Measurements from ENCODE around the gene FAM20A. TPM values are rescaled to one million over a fixed set of nuclear protein-coding genes. Genes with fewer than 3 reads are reported as not detected.
"Not testable (repeated sequence)": the region's sequence is repeated elsewhere in the genome, so short reads cannot be mapped to it uniquely, and the experiment has no call there.

FAM20A gene
- total RNA-seq, 1 donor from 2014 or later: 5.2 TPM

GRCh38 chr17:68501074-68501473 is 100.1 kb downstream of the FAM20A start:
- no peak overlapping the region for H3K27ac ChIP-seq (ENCODE audit: low read depth, low read length)
- no peak overlapping the region for H3K9ac ChIP-seq (ENCODE audit: low read depth in 1 of 3, low read length in 3 of 3)
- H3K9me3 ChIP-seq (ENCODE audit: control insufficient read depth in 3 of 3, low read length in 3 of 3): no peaks in the 10 kb centered on the region
- H3K27me3 ChIP-seq (ENCODE audit: control insufficient read depth in 3 of 3, insufficient read depth in 3 of 3, low read length in 3 of 3): no peaks in the 10 kb centered on the region
- no peaks in the 10 kb centered on the region for H3K36me3 ChIP-seq (ENCODE audit: control insufficient read depth in 3 of 3, insufficient read depth in 3 of 3, low read length in 3 of 3)
- H3K4me1 ChIP-seq (ENCODE audit: control insufficient read depth in 3 of 3, insufficient read depth in 3 of 3, low read length in 3 of 3): peaks cover 0 to 3% (median 3%) of the 10 kb centered on the region in 3 donors
- H3K4me3 ChIP-seq (ENCODE audit: low read length in 3 of 3): no peak overlapping the region

DNA sequence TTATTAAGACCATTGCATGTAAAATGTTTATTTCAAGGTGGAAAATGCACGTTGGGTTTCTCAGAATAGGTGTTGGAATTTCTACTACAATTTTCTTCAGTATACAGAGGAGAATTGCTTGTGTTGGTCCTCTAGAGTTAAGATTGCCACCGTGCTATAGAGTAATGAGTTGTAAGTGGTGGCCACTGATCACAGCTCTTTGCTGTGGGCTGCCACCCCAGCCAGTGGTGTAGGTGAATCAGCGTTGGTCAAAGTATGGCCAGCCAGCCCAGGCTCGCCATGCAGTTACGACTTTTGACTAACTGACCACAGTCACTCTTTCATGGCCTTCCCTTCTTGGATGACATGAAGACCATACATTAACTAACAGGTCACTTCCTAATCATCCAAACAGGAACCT is 101.6 kb downstream of the FAM20A start:
- H3K36me3 ChIP-seq (ENCODE audit: control insufficient read depth in 3 of 3, insufficient read depth in 3 of 3, low read length in 3 of 3): no peaks in the 10 kb centered on the region
- no peaks in the 10 kb centered on the region for H3K27me3 ChIP-seq (ENCODE audit: control insufficient read depth in 3 of 3, insufficient read depth in 3 of 3, low read length in 3 of 3)
- H3K4me1 ChIP-seq (ENCODE audit: control insufficient read depth in 3 of 3, insufficient read depth in 3 of 3, low read length in 3 of 3): peaks cover 0 to 3% (median 3%) of the 10 kb centered on the region in 3 donors
- no peak overlapping the region for H3K27ac ChIP-seq (ENCODE audit: low read depth, low read length)
- no peak overlapping the region for H3K4me3 ChIP-seq (ENCODE audit: low read length in 3 of 3)
- H3K9ac ChIP-seq (ENCODE audit: low read depth in 1 of 3, low read length in 3 of 3): no peak overlapping the region
- H3K9me3 ChIP-seq (ENCODE audit: control insufficient read depth in 3 of 3, low read length in 3 of 3): no peaks in the 10 kb centered on the region

DNA sequence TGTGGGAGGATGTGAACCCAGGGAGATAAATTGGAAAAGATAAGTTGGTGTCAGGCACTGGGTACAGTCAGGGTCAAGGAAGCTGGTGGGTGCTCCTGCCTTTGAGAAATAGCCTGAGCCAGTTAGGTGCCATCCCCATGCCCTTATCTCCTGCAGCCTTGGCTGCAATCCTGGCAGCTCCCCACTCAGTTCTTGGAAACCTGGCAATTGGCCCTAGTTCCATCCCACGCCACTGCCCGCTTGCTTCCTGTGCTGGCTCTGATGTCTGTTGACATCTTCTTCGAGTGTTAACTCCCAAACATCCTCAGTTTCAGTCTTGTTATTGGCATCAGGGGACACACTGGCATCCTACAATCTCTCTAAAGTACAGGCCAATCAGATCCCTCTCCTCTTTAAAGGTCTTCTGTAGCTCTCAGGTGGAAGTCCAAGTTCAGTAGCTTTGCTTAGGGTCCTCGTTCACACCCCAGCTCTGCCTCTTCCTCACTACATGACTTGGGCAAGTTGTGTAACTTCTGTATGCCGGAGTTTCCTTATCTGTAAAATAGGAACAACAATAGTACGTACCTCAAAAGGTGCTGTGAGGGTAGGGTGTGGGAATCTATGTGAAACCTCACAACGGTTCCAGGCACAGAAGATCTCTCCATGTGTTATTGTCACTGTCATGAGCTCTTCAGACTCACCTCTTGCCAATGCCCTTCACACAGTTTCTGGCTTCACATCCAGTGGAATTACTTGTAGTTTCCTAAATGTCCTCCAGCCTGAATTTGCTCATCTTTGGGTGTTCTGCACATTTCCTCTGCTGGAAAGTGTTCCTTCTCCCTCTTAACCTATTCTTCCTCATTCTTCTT is 102.5 kb downstream of the FAM20A start:
- H3K9me3 ChIP-seq (ENCODE audit: control insufficient read depth in 3 of 3, low read length in 3 of 3): no peaks in the 10 kb centered on the region
- no peak overlapping the region for H3K4me3 ChIP-seq (ENCODE audit: low read length in 3 of 3)
- peak overlapping the region; percentile 46 for H3K27ac ChIP-seq (ENCODE audit: low read depth, low read length)
- H3K36me3 ChIP-seq (ENCODE audit: control insufficient read depth in 3 of 3, insufficient read depth in 3 of 3, low read length in 3 of 3): no peaks in the 10 kb centered on the region
- no peak overlapping the region for H3K9ac ChIP-seq (ENCODE audit: low read depth in 1 of 3, low read length in 3 of 3)
- no peaks in the 10 kb centered on the region for H3K27me3 ChIP-seq (ENCODE audit: control insufficient read depth in 3 of 3, insufficient read depth in 3 of 3, low read length in 3 of 3)
- H3K4me1 ChIP-seq (ENCODE audit: control insufficient read depth in 3 of 3, insufficient read depth in 3 of 3, low read length in 3 of 3): peaks cover 0 to 3% (median 3%) of the 10 kb centered on the region in 3 donors

DNA sequence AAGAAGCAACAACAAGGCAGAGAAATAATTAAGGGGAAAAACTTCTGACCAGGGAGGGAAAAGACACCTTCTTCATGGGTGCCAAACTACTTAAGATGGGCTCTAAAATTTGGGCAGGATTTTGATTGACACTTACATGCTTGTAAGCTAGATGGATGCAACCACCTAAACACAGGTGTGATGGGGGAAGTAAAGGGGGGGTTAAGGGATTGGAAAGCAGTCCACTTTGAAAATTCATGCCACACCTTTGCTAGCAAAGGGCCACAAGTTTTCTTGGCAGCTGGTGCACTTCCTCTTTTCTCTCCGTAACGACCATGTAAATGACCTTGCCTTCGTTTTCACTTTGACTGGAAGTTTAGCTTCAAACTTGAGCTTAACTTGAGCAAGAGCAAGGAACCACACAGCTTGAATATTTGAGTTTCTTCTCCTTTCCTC is 103.3 kb downstream of the FAM20A start:
- H3K27me3 ChIP-seq (ENCODE audit: control insufficient read depth in 3 of 3, insufficient read depth in 3 of 3, low read length in 3 of 3): no peaks in the 10 kb centered on the region
- H3K4me3 ChIP-seq (ENCODE audit: low read length in 3 of 3): no peak overlapping the region
- H3K4me1 ChIP-seq (ENCODE audit: control insufficient read depth in 3 of 3, insufficient read depth in 3 of 3, low read length in 3 of 3): peaks cover 2 to 5% (median 3%) of the 10 kb centered on the region in 3 donors
- peak overlapping the region; percentile 46 for H3K27ac ChIP-seq (ENCODE audit: low read depth, low read length)
- H3K9ac ChIP-seq (ENCODE audit: low read depth in 1 of 3, low read length in 3 of 3): no peak overlapping the region
- no peaks in the 10 kb centered on the region for H3K36me3 ChIP-seq (ENCODE audit: control insufficient read depth in 3 of 3, insufficient read depth in 3 of 3, low read length in 3 of 3)
- H3K9me3 ChIP-seq (ENCODE audit: control insufficient read depth in 3 of 3, low read length in 3 of 3): no peaks in the 10 kb centered on the region

GRCh38 chr17:68495081-68495480 is 106.1 kb downstream of the FAM20A start:
- Histone ChIP-seq H3K27ac (ENCODE audit: low read depth, low read length) (no peak overlapping the region), H3K4me1 (ENCODE audit: control insufficient read depth in 3 of 3, insufficient read depth in 3 of 3, low read length in 3 of 3) (peaks cover 7 to 18% (median 13%) of the 10 kb centered on the region in 3 donors), H3K9me3 (ENCODE audit: control insufficient read depth in 3 of 3, low read length in 3 of 3) (no peaks in the 10 kb centered on the region), H3K4me3 (ENCODE audit: low read length in 3 of 3) (no peak overlapping the region), H3K36me3 (ENCODE audit: control insufficient read depth in 3 of 3, insufficient read depth in 3 of 3, low read length in 3 of 3) (no peaks in the 10 kb centered on the region), H3K9ac (ENCODE audit: low read depth in 1 of 3, low read length in 3 of 3) (no peak overlapping the region), H3K27me3 (ENCODE audit: control insufficient read depth in 3 of 3, insufficient read depth in 3 of 3, low read length in 3 of 3) (no peaks in the 10 kb centered on the region)

DNA sequence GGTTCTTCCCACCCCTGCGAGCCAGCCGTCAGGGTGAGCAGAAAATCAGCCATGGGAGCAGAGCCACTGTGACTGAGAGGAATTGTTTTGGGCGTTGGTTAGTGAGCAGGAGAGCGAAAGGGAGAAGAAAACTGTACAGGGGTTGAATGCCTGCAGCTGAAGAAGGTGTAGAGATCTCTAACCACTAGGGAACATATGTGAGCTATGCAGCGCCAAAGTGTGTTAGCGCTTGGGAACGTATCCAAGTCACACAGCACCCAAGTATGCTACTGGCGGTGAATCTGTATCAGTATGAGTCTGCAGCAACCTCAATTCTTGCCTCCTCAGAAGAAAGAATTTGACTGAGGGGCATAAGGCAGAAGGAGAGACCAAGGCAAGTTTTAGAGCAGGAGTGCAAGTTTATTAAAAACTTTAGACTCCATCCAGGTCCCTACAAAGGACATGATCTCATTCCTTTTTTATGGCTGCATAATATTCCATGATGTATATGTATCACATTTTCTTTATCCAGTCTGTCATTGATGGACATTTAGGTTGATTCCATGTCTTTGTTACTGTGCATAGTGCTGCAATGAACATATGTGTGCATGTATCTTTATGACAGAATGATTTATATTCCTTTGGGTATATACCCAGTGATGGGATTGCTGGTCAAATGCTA is 108.6 kb downstream of the FAM20A start:
- peak overlapping the region; percentile 48 for H3K27ac ChIP-seq (ENCODE audit: low read depth, low read length)
- peaks cover 7 to 14% (median 10%) of the 10 kb centered on the region in 3 donors for H3K4me1 ChIP-seq (ENCODE audit: control insufficient read depth in 3 of 3, insufficient read depth in 3 of 3, low read length in 3 of 3)

DNA sequence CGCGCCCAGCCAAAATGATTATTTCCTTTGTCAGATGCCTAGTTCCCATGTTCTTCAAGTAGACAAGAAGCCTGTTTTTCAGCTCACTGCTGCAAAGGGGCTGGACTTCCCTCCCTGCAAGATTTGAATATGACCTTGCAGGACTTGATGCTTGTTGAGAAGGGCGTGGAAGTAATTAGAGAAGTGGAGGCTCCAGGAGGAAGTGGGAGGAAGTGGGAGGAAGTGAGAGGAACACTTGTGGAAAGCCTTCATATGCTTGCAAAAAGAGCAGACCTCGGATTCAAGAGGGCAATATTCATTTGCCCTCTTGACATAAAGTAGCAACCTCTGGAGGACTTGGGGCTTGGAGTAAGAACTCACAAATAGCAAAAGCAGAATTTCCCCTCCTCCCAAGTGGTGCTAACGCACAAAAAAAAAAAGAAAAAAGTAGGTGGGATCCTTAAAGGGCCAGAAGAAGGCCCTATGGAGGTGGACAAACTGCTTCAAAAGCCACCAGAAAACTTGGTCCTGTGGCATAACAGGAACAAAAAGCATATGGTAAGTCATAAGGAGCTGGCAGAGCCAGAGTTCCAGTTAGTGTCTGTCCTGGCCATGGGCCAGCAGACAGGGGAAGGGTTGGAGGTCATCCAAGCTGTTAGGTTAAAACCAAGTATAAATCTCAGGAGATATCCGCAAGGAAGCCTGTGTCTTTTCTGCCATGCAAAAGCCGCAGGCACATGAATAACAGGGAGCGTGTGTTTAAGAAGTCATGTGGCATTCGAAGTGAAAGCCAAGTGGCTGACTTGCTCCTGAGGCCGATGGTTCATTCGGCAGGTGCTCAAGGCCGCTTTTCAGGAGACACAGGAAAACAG is 109.6 kb downstream of the FAM20A start:
- Histone ChIP-seq H3K4me3 (ENCODE audit: low read length in 3 of 3) (no peak overlapping the region), H3K27me3 (ENCODE audit: control insufficient read depth in 3 of 3, insufficient read depth in 3 of 3, low read length in 3 of 3) (no peaks in the 10 kb centered on the region), H3K9ac (ENCODE audit: low read depth in 1 of 3, low read length in 3 of 3) (no peak overlapping the region), H3K9me3 (ENCODE audit: control insufficient read depth in 3 of 3, low read length in 3 of 3) (no peaks in the 10 kb centered on the region), H3K36me3 (ENCODE audit: control insufficient read depth in 3 of 3, insufficient read depth in 3 of 3, low read length in 3 of 3) (no peaks in the 10 kb centered on the region), H3K27ac (ENCODE audit: low read depth, low read length) (peak overlapping the region; percentile 48), H3K4me1 (ENCODE audit: control insufficient read depth in 3 of 3, insufficient read depth in 3 of 3, low read length in 3 of 3) (peaks cover 7 to 14% (median 10%) of the 10 kb centered on the region in 3 donors)

More for the DNA sequence above, 108.6 kb downstream of the FAM20A start:
- not testable (repeated sequence) for H3K4me3 ChIP-seq (ENCODE audit: low read length in 3 of 3); H3K9me3 ChIP-seq (ENCODE audit: control insufficient read depth in 3 of 3, low read length in 3 of 3); H3K36me3 ChIP-seq (ENCODE audit: control insufficient read depth in 3 of 3, insufficient read depth in 3 of 3, low read length in 3 of 3); H3K27me3 ChIP-seq (ENCODE audit: control insufficient read depth in 3 of 3, insufficient read depth in 3 of 3, low read length in 3 of 3); H3K9ac ChIP-seq (ENCODE audit: low read depth in 1 of 3, low read length in 3 of 3)

DNA sequence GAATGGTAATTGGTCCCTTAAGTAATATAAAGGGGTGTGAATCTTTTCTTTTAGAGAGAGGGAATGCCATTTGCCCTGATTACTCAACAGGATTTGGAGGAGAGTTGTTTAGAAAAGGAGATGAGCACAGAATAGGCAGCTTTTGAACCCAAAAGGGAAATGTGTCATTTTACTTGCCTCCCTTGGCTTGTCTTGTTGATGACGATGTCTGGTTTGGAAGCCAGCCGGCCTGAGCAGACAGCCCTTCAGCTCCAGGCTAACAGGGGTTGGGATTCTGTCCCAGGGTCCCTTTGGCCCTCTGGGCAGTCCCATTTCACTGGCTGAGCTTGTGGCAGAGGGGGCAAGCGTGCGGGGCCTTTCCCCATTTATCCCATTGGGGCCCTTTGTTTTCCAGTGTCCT is 111.2 kb downstream of the FAM20A start:
- Histone ChIP-seq H3K9ac (ENCODE audit: low read depth in 1 of 3, low read length in 3 of 3) (no peak overlapping the region), H3K4me3 (ENCODE audit: low read length in 3 of 3) (no peak overlapping the region), H3K27ac (ENCODE audit: low read depth, low read length) (no peak overlapping the region), H3K9me3 (ENCODE audit: control insufficient read depth in 3 of 3, low read length in 3 of 3) (no peaks in the 10 kb centered on the region), H3K36me3 (ENCODE audit: control insufficient read depth in 3 of 3, insufficient read depth in 3 of 3, low read length in 3 of 3) (no peaks in the 10 kb centered on the region), H3K4me1 (ENCODE audit: control insufficient read depth in 3 of 3, insufficient read depth in 3 of 3, low read length in 3 of 3) (peaks cover 10 to 14% (median 11%) of the 10 kb centered on the region in 3 donors), H3K27me3 (ENCODE audit: control insufficient read depth in 3 of 3, insufficient read depth in 3 of 3, low read length in 3 of 3) (no peaks in the 10 kb centered on the region)
